HEK293 (cell line): ENCODE data around the gene GRK3.

Experiments used
- CTCF ChIA-PET: fragments of 350-600 bp; formaldehyde crosslinking; extraction: SDS; loops from one replicate; lab custom pipeline; 2021; ENCODE audit warnings: antibody characterized with exemption; lab: Yijun Ruan, JAX
- POLR2A ChIA-PET: fragments of 300-600 bp; formaldehyde crosslinking; extraction: SDS; loops from one replicate; lab custom pipeline; 2020; ENCODE audit warnings: antibody characterized with exemption, inconsistent platforms; lab: Yijun Ruan, JAX
- H3K27ac ChIP-seq: fragments of 200-500 bp; sonication (Bioruptor generic); 2 replicates; pipeline ENCODE4 v1.5.1; 2014; ENCODE audit warnings: low read depth, low read length, control low read depth, inconsistent platforms; ENCODE audit errors: extremely low read depth
- H3K36me3 ChIP-seq, 2 experiments: fragments of 200-500 bp in 1 of 2; sonication (Bioruptor generic) in 1 of 2; 1 replicate in 1 of 2; 2 replicates in 1 of 2; pipeline ENCODE4 v1.5.1; 2014 to 2017; ENCODE audit warnings: inconsistent platforms in 2 of 2, low read length in 2 of 2; ENCODE audit not compliant: control insufficient read depth in 2 of 2, insufficient read depth in 1 of 2
- H3K4me1 ChIP-seq: fragments of 200-500 bp; sonication (Bioruptor generic); 2 replicates; pipeline ENCODE4 v1.5.1; 2014; ENCODE audit warnings: mild to moderate bottlenecking, low read length, inconsistent platforms; ENCODE audit not compliant: control insufficient read depth, insufficient read depth
- H3K4me3 ChIP-seq: 2 replicates; pipeline ENCODE4 v1.5.1; 2011; ENCODE audit warnings: low read depth, mild to moderate bottlenecking, control low read depth, low read length, moderate library complexity
- H3K9me3 ChIP-seq: fragments of 200-500 bp; sonication (Bioruptor generic); 2 replicates; pipeline ENCODE4 v1.5.1; 2014; ENCODE audit warnings: low read depth, low read length, inconsistent platforms; ENCODE audit not compliant: control insufficient read depth, insufficient read depth
- GFI1B ChIP-seq: fragments of 450-650 bp; formaldehyde crosslinking; IDR thresholded peaks from 2 replicates; pipeline ENCODE4 v1.5.1; 2016; ENCODE audit warnings: missing biosample characterization, missing genetic modification characterization
- MZF1 ChIP-seq: fragments of 450-650 bp; formaldehyde crosslinking; IDR thresholded peaks from 2 replicates; pipeline ENCODE4 v1.5.1; 2017; ENCODE audit warnings: missing biosample characterization, missing genetic modification characterization, borderline replicate concordance
- SP2 ChIP-seq: fragments of 450-650 bp; formaldehyde crosslinking; IDR thresholded peaks from 2 replicates; pipeline ENCODE4 v1.5.1; 2016; ENCODE audit warnings: missing biosample characterization, missing genetic modification characterization
- TRIM28 ChIP-seq: IDR thresholded peaks from 2 replicates; pipeline ENCODE4 v1.6.1; 2011; ENCODE audit warnings: low read length, control low read depth, borderline replicate concordance
- WT1 ChIP-seq: fragments of 450-650 bp; formaldehyde crosslinking; IDR thresholded peaks from 2 replicates; pipeline ENCODE4 v1.5.1; 2016; ENCODE audit warnings: missing biosample characterization, missing genetic modification characterization
- ZBTB10 ChIP-seq: fragments of 450-650 bp; formaldehyde crosslinking; IDR thresholded peaks from 2 replicates; pipeline ENCODE4 v1.5.1; 2016; ENCODE audit warnings: missing biosample characterization, missing genetic modification characterization
- ZBTB44 ChIP-seq: fragments of 450-650 bp; IDR thresholded peaks from 2 replicates; pipeline ENCODE4 v1.5.1; 2018; ENCODE audit warnings: missing biosample characterization, mild to moderate bottlenecking, missing genetic modification characterization
- ZBTB7A ChIP-seq: fragments of 450-650 bp; formaldehyde crosslinking; IDR thresholded peaks from 2 replicates; pipeline ENCODE4 v1.5.1; 2016; ENCODE audit warnings: low read depth, missing biosample characterization, missing genetic modification characterization
- ZNF133 ChIP-seq: fragments of 450-650 bp; formaldehyde crosslinking; IDR thresholded peaks from 2 replicates; pipeline ENCODE4 v1.5.1; 2016; ENCODE audit warnings: missing biosample characterization, missing genetic modification characterization
- ZNF169 ChIP-seq: fragments of 450-650 bp; formaldehyde crosslinking; IDR thresholded peaks from 2 replicates; pipeline ENCODE4 v1.5.1; 2016; ENCODE audit warnings: missing biosample characterization, missing genetic modification characterization
- ZNF221 ChIP-seq: fragments of 450-650 bp; formaldehyde crosslinking; IDR thresholded peaks from 2 replicates; pipeline ENCODE4 v1.5.1; 2017; ENCODE audit warnings: missing biosample characterization, missing genetic modification characterization, borderline replicate concordance
- ZNF266 ChIP-seq: fragments of 450-650 bp; formaldehyde crosslinking; IDR thresholded peaks from 2 replicates; pipeline ENCODE4 v1.5.1; 2016; ENCODE audit warnings: missing biosample characterization, missing genetic modification characterization, low read depth
- ZNF280D ChIP-seq: fragments of 450-650 bp; formaldehyde crosslinking; IDR thresholded peaks from 2 replicates; pipeline ENCODE4 v1.5.1; 2016; ENCODE audit warnings: missing biosample characterization, missing genetic modification characterization
- ZNF324 ChIP-seq: fragments of 450-650 bp; formaldehyde crosslinking; IDR thresholded peaks from 2 replicates; pipeline ENCODE4 v1.5.1; 2016; ENCODE audit warnings: missing biosample characterization, missing genetic modification characterization
- ZNF404 ChIP-seq: fragments of 450-650 bp; formaldehyde crosslinking; IDR thresholded peaks from 2 replicates; pipeline ENCODE4 v1.5.1; 2017; ENCODE audit warnings: missing biosample characterization, missing genetic modification characterization
- ZNF707 ChIP-seq: fragments of 450-650 bp; formaldehyde crosslinking; IDR thresholded peaks from 2 replicates; pipeline ENCODE4 v1.5.1; 2016; ENCODE audit warnings: missing biosample characterization, missing genetic modification characterization
- ZNF76 ChIP-seq: fragments of 450-650 bp; formaldehyde crosslinking; IDR thresholded peaks from 2 replicates; pipeline ENCODE4; 2016; ENCODE audit warnings: low read depth, missing biosample characterization, missing genetic modification characterization, borderline replicate concordance
- ZNF776 ChIP-seq: fragments of 450-650 bp; formaldehyde crosslinking; IDR thresholded peaks from 2 replicates; pipeline ENCODE4 v1.5.0; 2017; ENCODE audit warnings: missing biosample characterization, missing genetic modification characterization, borderline replicate concordance
- ZNF785 ChIP-seq: fragments of 450-650 bp; formaldehyde crosslinking; IDR thresholded peaks from 2 replicates; pipeline ENCODE4 v1.5.1; 2016; ENCODE audit warnings: missing biosample characterization, missing genetic modification characterization

Gene GRK3

GRCh38 chr22:25654676-25655075, 90.2 kb downstream of the GRK3 start (continued):
- TF ChIP-seq ZNF169 (tag by site-specific recombination), result no peak
- TF ChIP-seq, all 188 proteins: peak for 0

GRCh38 chr22:25655371-25655935, 91.0 kb downstream of the GRK3 start:
- no peak overlapping the region for H3K27ac ChIP-seq
- POLR2A ChIA-PET, result no interaction called here

GRCh38 chr22:25656724-25657123, 92.2 kb downstream of the GRK3 start:
- Histone ChIP-seq H3K4me3 (no peak overlapping the region), H3K4me1 (no peaks in the 10 kb centered on the region), H3K27ac (no peak overlapping the region), H3K9me3 (no peaks in the 10 kb centered on the region), H3K36me3 (no peaks in the 10 kb centered on the region)
- CTCF ChIA-PET, result interaction anchor here (0.9 kb wide), 1 partner anchor 148 kb away, joined by 4 read pairs; no protein-coding TSS in a partner anchor
- POLR2A ChIA-PET, result no interaction called here
- TF ChIP-seq ZNF133 (tag by site-specific recombination), result no peak
- TF ChIP-seq ZBTB44 (tag by site-specific recombination), result no peak
- TF ChIP-seq ZNF707 (tag by site-specific recombination), result no peak
- no peak for TF ChIP-seq ZNF776 (tag by site-specific recombination)
- TF ChIP-seq GFI1B, result no peak
- TF ChIP-seq TRIM28, result no peak
- no peak for TF ChIP-seq ZNF785 (tag by site-specific recombination)
- TF ChIP-seq ZNF221 (tag by site-specific recombination), result no peak
- TF ChIP-seq MZF1 (tag by site-specific recombination), result no peak
- TF ChIP-seq ZNF404 (tag by site-specific recombination), result no peak
- TF ChIP-seq ZBTB10 (tag by site-specific recombination), result no peak

More at GRCh38 chr22:25655371-25655935, 91.0 kb downstream of the GRK3 start:
- H3K4me1 ChIP-seq, result no peaks in the 10 kb centered on the region
- CTCF ChIA-PET, result no interaction called here
- H3K36me3 ChIP-seq, result no peaks in the 10 kb centered on the region
- H3K9me3 ChIP-seq, result no peaks in the 10 kb centered on the region
- TF ChIP-seq ZNF324 (tag by site-specific recombination), result no peak
- no peak for TF ChIP-seq ZBTB7A (tag by site-specific recombination)
- no peak for TF ChIP-seq ZBTB44 (tag by site-specific recombination)
- no peak for TF ChIP-seq WT1 (tag by site-specific recombination)
- TF ChIP-seq SP2 (tag by site-specific recombination), result no peak
- TF ChIP-seq TRIM28, result no peak
- TF ChIP-seq ZNF76 (tag by site-specific recombination), result no peak
- no peak for TF ChIP-seq ZNF280D
- no peak for TF ChIP-seq ZNF266 (tag by site-specific recombination)
- no peak overlapping the region for H3K4me3 ChIP-seq
